ENCODE results near the gene CBX7.

DNA sequence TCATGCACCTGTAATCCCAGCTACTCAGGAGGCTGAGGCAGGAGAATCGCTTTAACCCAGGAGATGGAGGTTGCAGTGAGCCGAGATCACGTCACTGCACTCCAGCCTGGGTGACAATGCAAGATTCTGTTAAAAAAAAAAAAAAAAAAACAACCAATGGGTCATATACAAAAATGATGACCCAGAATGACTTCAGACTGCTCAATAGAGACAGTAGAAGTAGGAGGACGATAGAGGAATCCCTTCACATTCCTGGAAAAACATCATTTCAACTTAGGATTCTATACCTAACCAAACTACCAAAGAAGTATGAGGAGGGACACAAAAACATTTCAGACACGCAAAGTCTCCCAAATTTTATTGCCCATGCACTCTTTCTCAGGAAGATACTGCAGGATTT lies 14.1 kb upstream of the CBX7 start:
- TF ChIP-seq SUZ12 (IDR thresholded peaks at IDR 0.05; ENCODE audit: extremely low read depth, insufficient read depth, insufficient read length) (no peak), ZNF274 (IDR thresholded peaks at IDR 0.05; ENCODE audit: low read depth, low read length) (no peak)
